HEK293 (cell line): ENCODE data around the gene LSM3.
A peak's percentile ranks its signal among the peaks of the same experiment; 100 is the strongest.

Experiments used
- CTCF ChIA-PET: fragments of 350-600 bp; formaldehyde crosslinking; extraction: SDS; loops from one replicate; lab custom pipeline; 2021; ENCODE audit warnings: antibody characterized with exemption; lab: Yijun Ruan, JAX
- POLR2A ChIA-PET: fragments of 300-600 bp; formaldehyde crosslinking; extraction: SDS; loops from one replicate; lab custom pipeline; 2020; ENCODE audit warnings: antibody characterized with exemption, inconsistent platforms; lab: Yijun Ruan, JAX
- H3K27ac ChIP-seq: fragments of 200-500 bp; sonication (Bioruptor generic); 2 replicates; pipeline ENCODE4 v1.5.1; 2014; ENCODE audit warnings: low read depth, low read length, control low read depth, inconsistent platforms; ENCODE audit errors: extremely low read depth
- H3K36me3 ChIP-seq, 2 experiments: fragments of 200-500 bp in 1 of 2; sonication (Bioruptor generic) in 1 of 2; 1 replicate in 1 of 2; 2 replicates in 1 of 2; pipeline ENCODE4 v1.5.1; 2014 to 2017; ENCODE audit warnings: inconsistent platforms in 2 of 2, low read length in 2 of 2; ENCODE audit not compliant: control insufficient read depth in 2 of 2, insufficient read depth in 1 of 2
- H3K4me1 ChIP-seq: fragments of 200-500 bp; sonication (Bioruptor generic); 2 replicates; pipeline ENCODE4 v1.5.1; 2014; ENCODE audit warnings: mild to moderate bottlenecking, low read length, inconsistent platforms; ENCODE audit not compliant: control insufficient read depth, insufficient read depth
- H3K4me3 ChIP-seq: 2 replicates; pipeline ENCODE4 v1.5.1; 2011; ENCODE audit warnings: low read depth, mild to moderate bottlenecking, control low read depth, low read length, moderate library complexity
- H3K9me3 ChIP-seq: fragments of 200-500 bp; sonication (Bioruptor generic); 2 replicates; pipeline ENCODE4 v1.5.1; 2014; ENCODE audit warnings: low read depth, low read length, inconsistent platforms; ENCODE audit not compliant: control insufficient read depth, insufficient read depth
- EGR2 ChIP-seq: fragments of 450-650 bp; formaldehyde crosslinking; IDR thresholded peaks from 2 replicates; pipeline ENCODE4 v1.5.1; 2016; ENCODE audit warnings: low read depth, missing biosample characterization, missing genetic modification characterization
- KLF9 ChIP-seq: fragments of 450-650 bp; formaldehyde crosslinking; IDR thresholded peaks from 2 replicates; pipeline ENCODE4 v1.5.1; 2016; ENCODE audit warnings: missing biosample characterization, missing genetic modification characterization, low read depth
- ZFHX2 ChIP-seq: fragments of 450-650 bp; formaldehyde crosslinking; conservative IDR thresholded peaks from 2 replicates; pipeline ENCODE4 v1.5.1; 2016; ENCODE audit warnings: missing biosample characterization, missing genetic modification characterization
- ZFP41 ChIP-seq: fragments of 450-650 bp; formaldehyde crosslinking; IDR thresholded peaks from 2 replicates; pipeline ENCODE4 v1.5.1; 2016; ENCODE audit warnings: missing biosample characterization, missing genetic modification characterization, borderline replicate concordance
- ZNF112 ChIP-seq: fragments of 450-650 bp; formaldehyde crosslinking; IDR thresholded peaks from 2 replicates; pipeline ENCODE4 v1.5.0; 2017; ENCODE audit warnings: missing biosample characterization, missing genetic modification characterization
- ZNF335 ChIP-seq: fragments of 450-650 bp; formaldehyde crosslinking; conservative IDR thresholded peaks from 2 replicates; pipeline ENCODE4 v1.5.1; 2016; ENCODE audit warnings: missing biosample characterization, missing genetic modification characterization
- ZNF416 ChIP-seq: fragments of 450-650 bp; formaldehyde crosslinking; IDR thresholded peaks from 2 replicates; pipeline ENCODE4 v1.5.1; 2016; ENCODE audit warnings: missing biosample characterization, missing genetic modification characterization
- ZNF473 ChIP-seq: fragments of 450-650 bp; formaldehyde crosslinking; IDR thresholded peaks from 2 replicates; pipeline ENCODE4 v1.5.1; 2017; ENCODE audit warnings: missing biosample characterization, missing genetic modification characterization
- ZNF560 ChIP-seq: fragments of 450-650 bp; formaldehyde crosslinking; IDR thresholded peaks from 2 replicates; pipeline ENCODE4 v1.5.1; 2017; ENCODE audit warnings: missing biosample characterization, missing genetic modification characterization, borderline replicate concordance
- ZNF596 ChIP-seq: fragments of 450-650 bp; IDR thresholded peaks from 2 replicates; pipeline ENCODE4 v1.5.0; 2018; ENCODE audit warnings: missing biosample characterization, mild to moderate bottlenecking, missing genetic modification characterization, moderate library complexity
- ZNF777 ChIP-seq: fragments of 450-650 bp; formaldehyde crosslinking; IDR thresholded peaks from 2 replicates; pipeline ENCODE4 v1.5.1; 2017; ENCODE audit warnings: missing biosample characterization, missing genetic modification characterization, borderline replicate concordance
- TF ChIP-seq, protein P1 (sequence below): fragments of 450-650 bp; formaldehyde crosslinking; IDR thresholded peaks from 2 replicates; pipeline ENCODE4 v1.5.0; 2017; ENCODE audit warnings: missing biosample characterization, missing genetic modification characterization, borderline replicate concordance
- TF ChIP-seq, protein P2 (sequence below): fragments of 450-650 bp; formaldehyde crosslinking; IDR thresholded peaks from 2 replicates; pipeline ENCODE4 v1.5.1; 2016; ENCODE audit warnings: missing biosample characterization, missing genetic modification characterization
- TF ChIP-seq, protein P3 (sequence below): fragments of 450-650 bp; formaldehyde crosslinking; conservative IDR thresholded peaks from 2 replicates; pipeline ENCODE4 v1.5.1; 2016; ENCODE audit warnings: low read depth, missing biosample characterization, missing genetic modification characterization

The LSM3 gene

DNA sequence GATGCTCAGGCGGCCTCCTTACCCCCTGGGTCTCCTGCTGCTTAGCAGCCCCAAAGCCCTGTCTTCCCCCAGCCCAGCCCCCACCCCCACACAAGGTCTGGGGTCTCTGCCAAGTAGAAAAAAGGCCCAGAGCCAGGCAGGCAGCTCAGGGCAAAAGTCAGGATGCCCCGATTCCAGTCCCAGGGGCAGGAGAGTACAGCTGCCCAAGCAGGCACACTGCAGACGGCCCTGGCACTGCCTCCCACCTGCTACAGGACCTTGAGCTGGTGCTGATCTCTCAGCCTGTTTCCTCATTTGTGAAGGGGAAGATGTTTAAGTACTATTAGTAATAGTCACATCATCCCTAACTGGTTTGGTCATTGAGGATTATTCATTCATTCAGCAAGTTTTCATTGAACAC, 41.2 kb upstream of the LSM3 start:
- peaks cover 0 to 98% of the 10 kb centered on the region in 2 experiments; a peak in 1 of 3 replicates for H3K36me3 ChIP-seq
- POLR2A ChIA-PET: interaction anchor here (5.4 kb wide), 1 partner anchor 12 kb away, joined by 20 read pairs; the partner anchor contains the start of genes CHCHD4 and TMEM43
- no peaks in the 10 kb centered on the region for H3K4me1 ChIP-seq
- no peaks in the 10 kb centered on the region for H3K9me3 ChIP-seq
- TF ChIP-seq ZNF596 (tag by site-specific recombination) (no peak), ZNF335 (tag by site-specific recombination) (peak; percentile 88)
- TF ChIP-seq, all 188 proteins: peak for 1
- no peak overlapping the region for H3K4me3 ChIP-seq
- CTCF ChIA-PET: no interaction called here
- H3K27ac ChIP-seq: no peak overlapping the region

DNA sequence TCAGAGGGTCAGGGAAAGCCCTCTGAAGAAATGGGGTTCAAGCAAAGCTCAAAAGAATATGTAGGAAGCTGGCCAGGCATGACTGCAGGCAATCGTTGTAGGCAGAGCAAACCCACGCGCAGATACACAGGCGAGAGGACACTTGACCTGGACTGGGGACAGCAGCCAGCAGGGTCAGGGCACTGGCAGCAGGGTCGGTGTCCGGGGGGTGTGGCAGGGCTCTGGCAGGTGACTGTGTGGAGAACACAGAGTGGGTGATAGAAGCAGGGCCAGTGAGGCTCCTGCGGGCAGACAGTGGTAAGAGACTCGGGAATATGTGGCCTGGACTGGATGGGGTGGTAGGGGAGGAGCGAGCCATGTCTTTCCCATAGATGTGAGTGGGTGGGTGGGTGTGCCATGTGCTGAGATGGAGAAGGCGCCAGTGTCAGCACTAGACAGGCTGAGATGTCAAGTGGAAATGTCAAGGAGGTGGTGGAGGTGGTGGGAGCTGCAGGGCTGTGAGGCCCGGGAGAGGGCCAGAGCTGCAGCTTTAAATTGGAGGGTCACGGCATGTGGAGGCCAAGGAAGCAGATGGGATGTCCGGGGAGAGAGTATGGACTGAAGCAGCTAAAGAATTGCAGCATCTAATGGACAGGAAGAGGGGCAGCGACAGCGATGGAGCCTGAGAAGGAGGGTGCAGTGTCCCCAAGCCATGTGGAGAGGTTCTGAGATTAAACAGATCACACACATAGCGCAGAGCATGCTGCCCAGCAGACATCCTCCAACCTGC, 40.3 kb upstream of the LSM3 start:
- Histone ChIP-seq H3K27ac (no peak overlapping the region), H3K4me3 (no peak overlapping the region), H3K9me3 (no peaks in the 10 kb centered on the region)
- ChIA-PET POLR2A (interaction anchor here (5.4 kb wide), 1 partner anchor 13 kb away, joined by 20 read pairs; the partner anchor contains the start of genes CHCHD4 and TMEM43), CTCF (no interaction called here)
- TF ChIP-seq ZFHX2 (tag by site-specific recombination): peak; percentile 71
- TF ChIP-seq KLF9: 0 out of 2 replicates have a peak, but pooled peaks have one; percentile 30
- TF ChIP-seq ZNF560 (tag by site-specific recombination): no peak
- TF ChIP-seq ZNF777 (tag by site-specific recombination): no peak
- TF ChIP-seq EGR2 (tag by site-specific recombination): peak; percentile 81
- no peak for TF ChIP-seq ZNF416 (tag by site-specific recombination)
- TF ChIP-seq, protein P1, sequence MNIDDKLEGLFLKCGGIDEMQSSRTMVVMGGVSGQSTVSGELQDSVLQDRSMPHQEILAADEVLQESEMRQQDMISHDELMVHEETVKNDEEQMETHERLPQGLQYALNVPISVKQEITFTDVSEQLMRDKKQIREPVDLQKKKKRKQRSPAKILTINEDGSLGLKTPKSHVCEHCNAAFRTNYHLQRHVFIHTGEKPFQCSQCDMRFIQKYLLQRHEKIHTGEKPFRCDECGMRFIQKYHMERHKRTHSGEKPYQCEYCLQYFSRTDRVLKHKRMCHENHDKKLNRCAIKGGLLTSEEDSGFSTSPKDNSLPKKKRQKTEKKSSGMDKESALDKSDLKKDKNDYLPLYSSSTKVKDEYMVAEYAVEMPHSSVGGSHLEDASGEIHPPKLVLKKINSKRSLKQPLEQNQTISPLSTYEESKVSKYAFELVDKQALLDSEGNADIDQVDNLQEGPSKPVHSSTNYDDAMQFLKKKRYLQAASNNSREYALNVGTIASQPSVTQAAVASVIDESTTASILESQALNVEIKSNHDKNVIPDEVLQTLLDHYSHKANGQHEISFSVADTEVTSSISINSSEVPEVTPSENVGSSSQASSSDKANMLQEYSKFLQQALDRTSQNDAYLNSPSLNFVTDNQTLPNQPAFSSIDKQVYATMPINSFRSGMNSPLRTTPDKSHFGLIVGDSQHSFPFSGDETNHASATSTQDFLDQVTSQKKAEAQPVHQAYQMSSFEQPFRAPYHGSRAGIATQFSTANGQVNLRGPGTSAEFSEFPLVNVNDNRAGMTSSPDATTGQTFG (tag by site-specific recombination): no peak
- TF ChIP-seq ZNF473 (tag by site-specific recombination): no peak
- TF ChIP-seq, all 188 proteins: peak for 3
- H3K36me3 ChIP-seq: peaks cover 0 to 92% of the 10 kb centered on the region in 2 experiments; a peak in 1 of 3 replicates
- H3K4me1 ChIP-seq: no peaks in the 10 kb centered on the region

- Histone ChIP-seq H3K4me1 (peaks cover under 1% of the 10 kb centered on the region; the same call in 1 of the 2 replicates), H3K27ac (no peak overlapping the region), H3K4me3 (no peak overlapping the region), H3K9me3 (no peaks in the 10 kb centered on the region), H3K36me3 (peaks cover 0 to 88% of the 10 kb centered on the region in 2 experiments; a peak in 1 of 3 replicates)
- ChIA-PET POLR2A (interaction anchor here (1.2 to 5.4 kb wide), 2 partner anchors 13 to 14 kb away, joined by 5 to 20 read pairs; partner anchors contain the start of genes CHCHD4 and TMEM43), CTCF (interaction anchor here (0.6 kb wide), 1 partner anchor 57 kb away, joined by 3 read pairs; no protein-coding TSS in a partner anchor)
- TF ChIP-seq ZFP41: no peak
- no peak for TF ChIP-seq ZNF112 (tag by site-specific recombination)
- TF ChIP-seq, protein P2, sequence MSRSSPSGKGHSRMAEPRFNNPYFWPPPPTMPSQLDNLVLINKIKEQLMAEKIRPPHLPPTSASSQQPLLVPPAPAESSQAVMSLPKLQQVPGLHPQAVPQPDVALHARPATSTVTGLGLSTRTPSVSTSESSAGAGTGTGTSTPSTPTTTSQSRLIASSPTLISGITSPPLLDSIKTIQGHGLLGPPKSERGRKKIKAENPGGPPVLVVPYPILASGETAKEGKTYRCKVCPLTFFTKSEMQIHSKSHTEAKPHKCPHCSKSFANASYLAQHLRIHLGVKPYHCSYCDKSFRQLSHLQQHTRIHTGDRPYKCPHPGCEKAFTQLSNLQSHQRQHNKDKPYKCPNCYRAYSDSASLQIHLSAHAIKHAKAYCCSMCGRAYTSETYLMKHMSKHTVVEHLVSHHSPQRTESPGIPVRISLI: no peak
- TF ChIP-seq, protein P3, sequence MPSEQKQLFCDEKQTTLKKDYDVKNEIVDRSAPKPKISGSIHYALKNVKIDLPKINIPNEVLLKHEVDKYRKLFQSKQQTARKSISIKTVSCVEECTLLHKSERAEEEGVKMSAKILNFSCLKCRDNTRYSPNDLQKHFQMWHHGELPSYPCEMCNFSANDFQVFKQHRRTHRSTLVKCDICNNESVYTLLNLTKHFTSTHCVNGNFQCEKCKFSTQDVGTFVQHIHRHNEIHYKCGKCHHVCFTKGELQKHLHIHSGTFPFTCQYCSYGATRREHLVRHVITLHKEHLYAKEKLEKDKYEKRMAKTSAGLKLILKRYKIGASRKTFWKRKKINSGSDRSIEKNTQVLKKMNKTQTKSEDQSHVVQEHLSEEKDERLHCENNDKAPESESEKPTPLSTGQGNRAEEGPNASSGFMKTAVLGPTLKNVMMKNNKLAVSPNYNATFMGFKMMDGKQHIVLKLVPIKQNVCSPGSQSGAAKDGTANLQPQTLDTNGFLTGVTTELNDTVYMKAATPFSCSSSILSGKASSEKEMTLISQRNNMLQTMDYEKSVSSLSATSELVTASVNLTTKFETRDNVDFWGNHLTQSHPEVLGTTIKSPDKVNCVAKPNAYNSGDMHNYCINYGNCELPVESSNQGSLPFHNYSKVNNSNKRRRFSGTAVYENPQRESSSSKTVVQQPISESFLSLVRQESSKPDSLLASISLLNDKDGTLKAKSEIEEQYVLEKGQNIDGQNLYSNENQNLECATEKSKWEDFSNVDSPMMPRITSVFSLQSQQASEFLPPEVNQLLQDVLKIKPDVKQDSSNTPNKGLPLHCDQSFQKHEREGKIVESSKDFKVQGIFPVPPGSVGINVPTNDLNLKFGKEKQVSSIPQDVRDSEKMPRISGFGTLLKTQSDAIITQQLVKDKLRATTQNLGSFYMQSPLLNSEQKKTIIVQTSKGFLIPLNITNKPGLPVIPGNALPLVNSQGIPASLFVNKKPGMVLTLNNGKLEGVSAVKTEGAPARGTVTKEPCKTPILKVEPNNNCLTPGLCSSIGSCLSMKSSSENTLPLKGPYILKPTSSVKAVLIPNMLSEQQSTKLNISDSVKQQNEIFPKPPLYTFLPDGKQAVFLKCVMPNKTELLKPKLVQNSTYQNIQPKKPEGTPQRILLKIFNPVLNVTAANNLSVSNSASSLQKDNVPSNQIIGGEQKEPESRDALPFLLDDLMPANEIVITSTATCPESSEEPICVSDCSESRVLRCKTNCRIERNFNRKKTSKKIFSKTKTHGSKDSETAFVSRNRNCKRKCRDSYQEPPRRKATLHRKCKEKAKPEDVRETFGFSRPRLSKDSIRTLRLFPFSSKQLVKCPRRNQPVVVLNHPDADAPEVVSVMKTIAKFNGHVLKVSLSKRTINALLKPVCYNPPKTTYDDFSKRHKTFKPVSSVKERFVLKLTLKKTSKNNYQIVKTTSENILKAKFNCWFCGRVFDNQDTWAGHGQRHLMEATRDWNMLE (tag by site-specific recombination): no peak
Measured at GRCh38 chr3:14138878-14139655, 39.5 kb upstream of the LSM3 start.
